ENCODE measurements around the gene LRRC8D. TPM values are rescaled to one million over a fixed set of nuclear protein-coding genes. Genes with fewer than 3 reads are reported as not detected.

The LRRC8D gene
- total RNA-seq, 1 donor from 2014 or later: 6.8 TPM

DNA sequence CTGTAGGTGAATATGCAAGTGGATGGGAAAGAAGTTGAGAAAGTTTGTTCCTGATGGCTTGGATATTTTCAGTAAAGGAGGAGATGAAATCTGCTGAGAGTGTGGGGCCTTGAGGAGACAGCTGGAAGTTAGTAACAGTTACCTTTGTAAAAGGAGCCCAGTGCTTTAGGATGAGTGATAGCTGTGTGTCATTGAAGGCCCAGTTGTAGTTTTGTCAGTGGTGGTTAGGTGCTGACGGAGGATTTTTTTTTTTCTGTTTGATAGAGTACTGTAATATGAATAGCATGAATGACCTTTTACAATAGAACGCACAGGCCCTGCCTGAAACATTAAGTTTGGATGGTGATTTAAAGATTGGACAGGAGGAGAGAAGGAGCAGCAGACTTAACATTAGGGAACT lies 33.3 kb downstream of the LRRC8D start:
- ATAC-seq (no peak), DNase-seq (no peak)
- intact Hi-C loops (cut with micrococcal nuclease): no loop called here

DNA sequence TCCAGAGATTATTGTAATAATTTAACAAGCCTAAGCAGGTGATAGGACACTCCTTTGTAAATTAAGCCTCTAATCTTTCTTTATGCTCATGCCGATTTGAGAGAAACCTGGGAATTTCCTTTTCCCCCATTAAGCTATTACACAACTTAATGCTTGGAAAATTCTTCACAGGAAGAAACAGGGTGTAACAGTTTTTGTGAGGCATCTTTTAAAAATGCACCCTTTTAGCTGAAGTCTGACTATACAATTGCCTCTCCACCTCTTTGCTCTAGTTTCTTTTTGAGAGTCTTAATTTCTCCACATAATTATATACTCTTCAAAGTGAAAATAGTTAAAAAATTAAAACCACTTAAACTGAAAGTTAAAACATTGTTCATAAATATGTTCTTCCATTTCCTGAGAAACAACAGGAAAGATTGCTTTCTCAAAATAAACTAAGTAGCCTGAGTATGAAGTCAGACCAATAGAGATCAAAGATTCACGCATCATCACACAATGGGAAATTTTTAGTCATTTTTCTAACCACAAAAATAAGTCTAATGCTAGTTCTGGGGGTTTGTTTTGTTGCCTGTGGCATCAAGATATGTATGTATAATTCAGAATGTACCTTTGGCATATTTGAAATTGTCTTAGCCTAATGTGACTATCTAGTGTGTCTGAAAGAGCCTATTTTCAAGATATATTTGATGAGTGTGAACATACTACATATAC lies 34.7 kb downstream of the LRRC8D start:
- intact Hi-C loops (cut with micrococcal nuclease): no loop called here
- ATAC-seq (no peak), DNase-seq (no peak)

GRCh38 chr1:89863165-89863830 lies 42.5 kb downstream of the LRRC8D start:
- ATAC-seq (no peak), DNase-seq (no peak)
- intact Hi-C loops (cut with micrococcal nuclease): no loop called here

DNA sequence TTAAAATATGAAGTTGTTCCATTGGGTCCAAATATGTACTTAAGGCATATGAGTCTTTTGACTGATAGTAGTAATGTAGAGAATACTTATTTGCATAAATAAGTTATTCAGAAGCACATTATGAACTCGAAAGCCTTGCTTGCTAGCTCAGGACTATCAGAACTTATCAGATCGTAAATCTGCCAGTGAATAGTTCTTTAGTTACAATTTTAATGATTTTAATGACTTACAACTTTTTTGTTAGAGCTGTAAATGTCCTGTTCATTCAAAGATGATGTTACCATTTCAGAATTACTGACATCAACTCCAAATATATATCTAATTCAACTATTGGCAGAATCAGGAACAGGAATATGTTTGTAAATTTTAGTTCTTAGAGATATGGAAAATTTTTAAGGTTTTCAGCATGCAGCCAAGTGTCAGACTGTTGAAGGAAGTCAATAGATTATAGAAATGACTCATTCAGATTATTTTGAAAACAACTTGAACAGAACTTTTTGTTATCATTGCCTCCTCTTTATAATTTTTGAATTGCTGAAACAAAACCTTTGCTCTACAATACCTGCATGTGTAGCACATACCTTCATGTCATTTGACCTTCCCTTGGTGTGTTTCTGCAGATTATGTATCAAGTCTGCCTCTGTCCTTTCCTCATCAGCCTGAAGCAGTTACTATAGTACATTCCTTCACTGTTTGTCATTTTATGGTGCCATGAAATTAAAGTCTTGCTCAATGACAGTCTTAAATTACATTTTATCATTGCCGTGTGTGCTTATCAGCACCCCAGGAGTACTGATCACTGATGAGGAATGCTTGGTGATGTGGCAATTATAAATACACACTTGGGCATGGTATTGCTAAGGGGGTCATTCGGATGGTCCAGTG lies 44.9 kb downstream of the LRRC8D start:
- DNase-seq: no peak
- intact Hi-C loops (cut with micrococcal nuclease): no loop called here
- peak; percentile 77 for ATAC-seq

DNA sequence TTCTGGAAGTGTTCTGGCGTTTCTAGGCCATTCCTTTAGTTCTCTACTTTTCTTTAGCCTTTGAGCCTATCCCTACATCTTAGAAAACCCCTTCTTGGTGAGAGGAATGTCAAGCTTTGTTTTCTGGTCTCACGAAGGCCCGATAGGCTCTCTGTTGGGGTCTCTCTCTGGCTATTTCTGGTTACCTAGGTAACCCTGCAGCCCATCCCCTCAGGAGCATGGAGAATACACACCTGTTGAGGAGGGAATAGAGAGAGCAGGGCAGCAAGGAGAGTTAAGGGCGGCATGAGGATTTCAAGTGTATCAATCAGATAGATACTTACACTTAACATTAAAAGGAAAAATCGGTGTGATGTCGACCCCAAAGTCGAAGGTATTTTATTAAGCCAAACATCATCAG lies 45.7 kb downstream of the LRRC8D start:
- intact Hi-C loops (cut with micrococcal nuclease): no loop called here
- no peak for ATAC-seq
- DNase-seq: no peak

DNA sequence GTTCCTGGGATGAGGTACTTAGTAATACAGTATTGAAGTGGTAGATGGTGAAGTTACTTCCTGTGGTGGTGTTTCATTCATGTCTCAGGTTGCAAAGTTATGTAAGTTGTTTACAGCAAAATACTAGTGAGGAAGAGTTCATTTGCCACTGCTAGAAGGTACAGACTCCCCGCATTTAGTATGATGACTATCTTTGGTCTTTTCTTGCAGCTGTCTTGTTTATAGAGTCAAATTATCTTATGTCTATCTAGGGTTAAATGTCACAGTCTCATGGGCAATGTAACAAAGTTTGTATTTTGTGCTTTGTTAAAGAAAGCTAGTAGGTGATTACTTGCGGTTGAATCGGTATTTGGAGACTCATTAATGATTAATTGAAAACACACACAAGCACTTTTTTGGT lies 50.2 kb downstream of the LRRC8D start:
- intact Hi-C loops (cut with micrococcal nuclease): no loop called here
- DNase-seq (no peak), ATAC-seq (no peak)

DNA sequence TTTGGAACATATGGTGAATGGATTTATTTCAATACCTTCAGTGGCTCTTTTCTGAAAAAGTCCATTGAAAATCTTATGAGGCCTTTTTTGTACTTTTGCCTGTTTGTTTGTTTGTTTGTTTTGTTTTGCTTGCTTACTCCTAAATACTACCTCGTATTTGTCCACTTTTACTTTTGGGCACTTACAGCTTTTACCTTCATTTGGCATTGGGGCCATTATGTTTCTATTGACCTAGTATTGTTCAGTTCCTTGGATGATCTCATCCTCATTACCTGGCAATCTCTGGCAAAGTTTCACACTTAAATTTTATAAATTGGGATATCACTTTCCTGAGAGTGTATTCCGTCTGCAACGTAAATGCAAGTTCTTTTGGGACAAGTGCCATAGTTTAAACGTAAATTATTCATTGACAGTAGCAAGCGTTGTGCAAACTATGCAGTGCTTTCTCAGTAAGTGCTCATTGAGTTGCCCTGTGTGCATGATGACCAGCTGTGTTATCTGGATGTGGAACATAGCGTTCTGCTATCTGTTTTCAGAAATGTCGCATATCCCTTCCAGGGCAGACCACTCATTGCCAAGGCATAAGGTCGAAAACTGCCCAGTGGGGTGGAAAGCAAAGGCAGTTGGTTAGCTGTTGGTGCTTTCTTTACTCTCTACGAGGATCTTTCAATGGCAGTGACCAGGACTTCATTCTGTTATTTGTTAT lies 51.1 kb downstream of the LRRC8D start:
- intact Hi-C loops (cut with micrococcal nuclease): no loop called here
- DNase-seq (no peak), ATAC-seq (peak; percentile 80)

DNA sequence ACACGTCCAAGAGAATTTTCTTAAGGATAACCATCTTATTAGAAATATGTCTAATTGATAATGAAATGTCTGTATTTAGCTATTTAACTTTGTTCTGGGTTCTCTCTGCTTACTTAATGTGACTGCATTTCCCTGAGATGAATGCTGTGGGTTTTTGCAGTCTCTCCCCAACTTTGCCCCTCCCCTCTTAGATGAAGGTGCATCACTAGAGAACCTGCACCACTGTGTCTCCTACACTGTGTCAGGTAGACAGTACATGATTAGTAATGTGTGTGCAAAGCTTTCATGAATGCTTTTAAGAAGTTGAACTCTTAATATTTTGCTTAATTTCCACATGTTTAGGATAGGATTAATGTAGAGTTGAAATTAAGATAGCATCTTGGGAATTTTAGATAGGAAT lies 51.7 kb downstream of the LRRC8D start:
- no peak for ATAC-seq
- DNase-seq: no peak
- intact Hi-C loops (cut with micrococcal nuclease): no loop called here

DNA sequence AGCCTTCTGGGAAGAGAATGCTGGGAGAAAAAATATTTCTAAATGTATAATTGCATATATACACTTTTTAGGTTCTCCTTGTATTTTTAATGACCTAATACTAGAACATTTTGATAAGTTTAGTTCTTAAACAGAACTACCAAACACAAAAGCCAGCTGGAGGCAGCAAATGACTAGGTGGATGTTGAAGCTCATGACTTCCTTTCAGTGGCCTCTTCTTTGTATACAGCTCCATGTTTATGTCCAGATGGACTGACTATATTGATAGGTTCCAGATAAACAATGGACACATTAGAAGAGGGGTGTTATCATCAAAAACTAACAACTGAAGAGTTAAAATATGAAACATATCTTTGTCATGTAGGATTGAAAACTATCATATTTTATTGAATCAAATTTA lies 52.5 kb downstream of the LRRC8D start:
- ATAC-seq: no peak
- no peak for DNase-seq
- intact Hi-C loops (cut with micrococcal nuclease): no loop called here

DNA sequence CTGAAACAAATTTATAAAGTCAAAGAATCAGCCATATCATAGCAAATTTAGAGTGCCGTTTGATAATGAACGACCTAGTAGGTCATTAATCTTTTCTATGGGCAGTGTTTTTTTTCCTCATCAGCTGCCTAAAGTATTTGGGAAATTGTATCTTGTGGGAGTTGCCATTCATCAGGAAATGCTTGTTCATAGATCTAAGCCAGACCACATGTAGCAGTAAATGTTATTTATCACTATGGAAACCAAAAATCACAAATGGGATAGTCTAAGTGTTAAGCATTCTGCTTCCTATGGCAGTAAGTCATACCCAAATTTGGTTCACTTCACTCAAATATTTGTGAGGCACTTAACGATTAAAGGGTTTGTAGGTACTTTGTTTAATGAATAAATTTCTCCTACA lies 52.9 kb downstream of the LRRC8D start:
- intact Hi-C loops (cut with micrococcal nuclease): no loop called here
- ATAC-seq (peak; percentile 74), DNase-seq (no peak)

GRCh38 chr1:89876463-89876862 lies 55.6 kb downstream of the LRRC8D start:
- intact Hi-C loops (cut with micrococcal nuclease): no loop called here
- no peak for ATAC-seq
- no peak for DNase-seq

- intact Hi-C loops (cut with micrococcal nuclease): no loop called here
- ATAC-seq: no peak
- DNase-seq: no peak
Observed at GRCh38 chr1:89877756-89878155, 56.9 kb downstream of the LRRC8D start.

DNA sequence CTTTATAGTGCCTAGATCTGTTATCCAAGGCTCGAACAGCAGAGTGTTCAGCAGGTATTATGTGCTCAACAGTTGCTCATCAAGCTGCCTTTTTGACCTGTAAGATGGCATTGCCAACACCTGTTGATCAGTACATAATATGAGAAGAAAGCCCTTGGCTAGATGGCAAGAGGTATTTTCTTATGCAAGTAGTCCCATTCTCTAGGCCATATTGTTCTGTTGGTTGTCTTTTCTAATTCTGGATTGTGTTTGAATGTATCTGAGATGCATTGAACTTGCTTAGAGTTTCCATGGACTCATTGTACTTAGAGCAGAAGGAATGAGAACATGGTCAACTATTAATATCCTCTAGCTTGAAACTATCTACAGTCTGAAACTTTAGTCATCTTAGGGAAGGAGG lies 57.4 kb downstream of the LRRC8D start:
- ATAC-seq: peak; percentile 11

DNA sequence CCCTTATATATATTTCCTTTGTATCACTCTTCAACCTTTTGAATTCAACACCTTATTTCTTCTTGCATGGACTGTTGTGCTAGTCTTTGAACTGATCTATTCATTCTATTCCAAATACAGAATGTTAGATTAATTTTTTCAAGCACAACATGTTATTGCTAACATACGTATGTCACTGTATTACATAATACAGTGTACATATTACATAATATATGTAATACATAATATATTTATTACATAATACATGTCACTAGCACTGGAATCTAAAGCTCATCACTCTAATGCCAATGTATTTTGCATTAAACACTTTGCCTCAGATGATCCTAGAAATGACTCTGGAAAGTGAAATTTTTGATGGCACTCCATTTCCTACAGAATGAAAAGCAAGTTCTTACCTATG lies 59.8 kb downstream of the LRRC8D start:
- ATAC-seq: no peak
- DNase-seq: no peak
- intact Hi-C loops (cut with micrococcal nuclease): no loop called here

More for the DNA sequence above, 57.4 kb downstream of the LRRC8D start:
- DNase-seq: no peak
- intact Hi-C loops (cut with micrococcal nuclease): no loop called here

- intact Hi-C loops (cut with micrococcal nuclease): no loop called here
- ATAC-seq: peak; percentile 23
- DNase-seq: no peak
Observed at GRCh38 chr1:89881415-89882058, 60.7 kb downstream of the LRRC8D start.

DNA sequence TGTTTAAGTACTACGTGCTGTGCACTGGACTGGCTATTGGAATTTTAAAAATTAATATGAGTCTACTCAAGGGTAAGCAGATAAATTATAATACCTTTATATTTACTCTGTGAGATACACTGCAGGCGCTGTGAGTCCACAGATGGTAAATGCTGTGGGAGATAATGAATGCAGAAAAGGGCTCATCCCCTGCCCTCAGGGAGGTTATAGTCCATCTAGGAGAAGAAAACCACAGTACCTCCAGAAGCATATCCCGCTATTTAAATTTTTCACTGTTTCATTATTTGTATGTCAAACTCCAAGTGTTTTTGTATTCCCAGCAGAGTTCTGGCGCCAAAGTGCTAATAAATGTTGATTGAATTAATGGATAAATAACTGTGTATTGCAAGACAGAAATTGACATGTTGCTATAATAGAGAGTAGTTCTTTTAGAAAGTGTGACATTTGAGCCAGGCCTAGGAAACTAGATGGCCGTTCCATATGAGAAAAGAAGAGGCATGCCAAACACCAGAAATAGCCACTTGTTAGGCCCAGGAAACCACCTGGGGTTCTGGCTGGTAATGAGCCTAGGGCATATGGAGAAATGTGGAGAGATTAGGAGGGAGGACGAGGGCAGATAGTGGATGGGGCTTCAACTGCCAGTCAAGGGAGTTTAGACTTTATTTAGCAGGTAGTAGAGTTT lies 61.7 kb downstream of the LRRC8D start:
- no peak for ATAC-seq
- intact Hi-C loops (cut with micrococcal nuclease): no loop called here

DNA sequence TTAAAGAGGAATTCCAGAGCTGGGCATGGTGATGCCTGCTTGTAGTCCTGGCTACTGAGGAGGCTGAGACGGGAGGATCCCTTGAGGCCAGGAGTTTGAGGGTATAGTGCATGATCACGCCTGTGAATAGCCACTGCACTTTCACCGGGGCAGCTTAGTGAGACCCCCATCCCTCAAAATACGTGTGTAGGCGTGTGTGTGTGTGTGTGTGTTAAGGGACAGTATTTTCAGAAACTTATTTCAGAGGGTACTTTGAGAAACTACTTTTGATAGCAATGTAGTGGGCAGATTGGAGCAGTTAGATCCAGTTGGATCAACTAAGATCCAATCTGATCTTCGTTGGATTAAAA lies 62.2 kb downstream of the LRRC8D start:
- DNase-seq: no peak
- ATAC-seq: no peak
- intact Hi-C loops (cut with micrococcal nuclease): no loop called here

More for the DNA sequence above, 61.7 kb downstream of the LRRC8D start:
- DNase-seq: no peak

DNA sequence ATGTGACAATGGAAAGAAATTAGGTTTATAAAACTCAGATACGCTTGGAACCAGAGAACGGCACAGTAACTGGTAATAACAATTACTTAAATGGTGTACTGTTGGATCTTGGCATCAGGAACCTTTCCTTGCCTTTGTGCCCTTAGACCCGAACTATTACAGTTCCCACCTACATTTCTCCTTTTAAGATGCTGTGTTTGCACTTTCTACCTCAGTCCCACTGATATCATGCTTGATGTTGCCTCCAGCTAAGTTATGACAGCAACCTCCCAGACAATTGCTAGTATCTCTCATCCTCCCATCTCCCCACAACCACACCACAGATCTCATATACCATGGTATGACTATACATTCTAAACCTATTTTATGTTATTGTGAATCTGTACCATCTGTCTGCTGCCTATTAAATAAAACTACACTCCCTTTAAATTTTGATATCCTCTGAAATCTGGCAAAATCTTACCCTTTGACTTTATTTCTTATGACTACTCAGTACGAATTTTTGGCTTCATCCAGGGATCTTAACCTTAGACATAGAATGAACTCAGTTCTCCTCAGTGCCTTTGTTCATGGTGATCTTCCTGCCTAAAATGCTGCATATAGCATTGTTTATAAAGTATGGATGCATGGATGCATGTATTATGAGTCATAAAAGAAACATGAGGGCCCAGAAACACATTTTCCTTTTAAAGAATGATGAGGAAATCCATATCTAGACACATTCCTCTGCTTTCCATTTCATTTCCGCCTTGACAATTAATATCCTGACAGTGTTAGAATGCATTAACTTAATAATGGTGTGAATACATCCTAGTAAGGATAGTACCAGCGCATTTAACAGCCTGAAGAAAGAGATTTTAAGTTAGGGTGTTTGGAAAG lies 64.1 kb downstream of the LRRC8D start:
- intact Hi-C loops (cut with micrococcal nuclease): no loop called here
- DNase-seq (no peak), ATAC-seq (no peak)
